ENCODE measurements around the gene PSMA6.

PSMA6 gene

GRCh38 chr14:35262436-35262835 lies 29.7 kb upstream of the PSMA6 start:
- H3K4me3 ChIP-seq (ENCODE audit: low read depth, low read length) = no peak overlapping the region
- TF ChIP-seq CTCF (IDR thresholded peaks at IDR 0.05) = no peak
- H2AFZ ChIP-seq = no peak overlapping the region
- H3K36me3 ChIP-seq (ENCODE audit: control insufficient read depth, insufficient read depth, low read length) = no peaks in the 10 kb centered on the region
- H3K79me2 ChIP-seq = no peaks in the 10 kb centered on the region
- no peak overlapping the region for H3K4me2 ChIP-seq (ENCODE audit: low read length)
- no peaks in the 10 kb centered on the region for H3K4me1 ChIP-seq
- H3K9me3 ChIP-seq (ENCODE audit: control insufficient read depth, low read length) = no peaks in the 10 kb centered on the region
- no peaks in the 10 kb centered on the region for H3K27me3 ChIP-seq (ENCODE audit: control insufficient read depth, insufficient read depth, low read length)
- no peak overlapping the region for H3K27ac ChIP-seq
- no peak overlapping the region for H3K9ac ChIP-seq

GRCh38 chr14:35268946-35269345 lies 23.2 kb upstream of the PSMA6 start:
- H3K4me3 ChIP-seq (ENCODE audit: low read depth, low read length) = no peak overlapping the region
- no peaks in the 10 kb centered on the region for H3K36me3 ChIP-seq (ENCODE audit: control insufficient read depth, insufficient read depth, low read length)
- no peak for TF ChIP-seq CTCF (IDR thresholded peaks at IDR 0.05)
- no peaks in the 10 kb centered on the region for H3K4me1 ChIP-seq
- H3K27ac ChIP-seq = no peak overlapping the region
- no peak overlapping the region for H3K4me2 ChIP-seq (ENCODE audit: low read length)
- no peak overlapping the region for H3K9ac ChIP-seq
- H3K27me3 ChIP-seq (ENCODE audit: control insufficient read depth, insufficient read depth, low read length) = no peaks in the 10 kb centered on the region
- no peaks in the 10 kb centered on the region for H3K9me3 ChIP-seq (ENCODE audit: control insufficient read depth, low read length)
- no peak overlapping the region for H2AFZ ChIP-seq
- no peaks in the 10 kb centered on the region for H3K79me2 ChIP-seq

GRCh38 chr14:35274805-35275204 lies 17.4 kb upstream of the PSMA6 start:
- H2AFZ ChIP-seq = no peak overlapping the region
- no peak for TF ChIP-seq CTCF (IDR thresholded peaks at IDR 0.05)
- H3K27me3 ChIP-seq (ENCODE audit: control insufficient read depth, insufficient read depth, low read length) = no peaks in the 10 kb centered on the region
- H3K9ac ChIP-seq = no peak overlapping the region
- H3K36me3 ChIP-seq (ENCODE audit: control insufficient read depth, insufficient read depth, low read length) = no peaks in the 10 kb centered on the region
- H3K4me2 ChIP-seq (ENCODE audit: low read length) = no peak overlapping the region
- no peak overlapping the region for H3K4me3 ChIP-seq (ENCODE audit: low read depth, low read length)
- no peaks in the 10 kb centered on the region for H3K4me1 ChIP-seq
- no peaks in the 10 kb centered on the region for H3K79me2 ChIP-seq
- no peak overlapping the region for H3K27ac ChIP-seq
- no peaks in the 10 kb centered on the region for H3K9me3 ChIP-seq (ENCODE audit: control insufficient read depth, low read length)

GRCh38 chr14:35277179-35277578 lies 15.0 kb upstream of the PSMA6 start:
- H3K4me3 ChIP-seq (ENCODE audit: low read depth, low read length) = no peak overlapping the region
- no peaks in the 10 kb centered on the region for H3K9me3 ChIP-seq (ENCODE audit: control insufficient read depth, low read length)
- no peaks in the 10 kb centered on the region for H3K36me3 ChIP-seq (ENCODE audit: control insufficient read depth, insufficient read depth, low read length)

More at GRCh38 chr14:35277179-35277578, 15.0 kb upstream of the PSMA6 start:
- no peaks in the 10 kb centered on the region for H3K4me1 ChIP-seq
- H3K27me3 ChIP-seq (ENCODE audit: control insufficient read depth, insufficient read depth, low read length) = no peaks in the 10 kb centered on the region
- no peak overlapping the region for H3K4me2 ChIP-seq (ENCODE audit: low read length)
- H3K27ac ChIP-seq = no peak overlapping the region
- TF ChIP-seq CTCF (IDR thresholded peaks at IDR 0.05) = no peak
- no peaks in the 10 kb centered on the region for H3K79me2 ChIP-seq
- H2AFZ ChIP-seq = no peak overlapping the region
- no peak overlapping the region for H3K9ac ChIP-seq
